HCT116 (cell line): Measurements from ENCODE around the gene CYB5R2. TPM values are rescaled to one million over a fixed set of nuclear protein-coding genes. Genes with fewer than 3 reads are reported as not detected.

Experiments used
- ATAC-seq: fragments of 200-7000 bp; cut with Tn5 transposase; 2 replicates; pipeline ENCODE4 v1.9.1; 2020; ENCODE audit warnings: mild to moderate bottlenecking, moderate library complexity
- BruUV-seq: library from RNA; stranded (reverse); fragments of 400-500 nt; replicated peaks from 2 replicates; lab custom pipeline; 2021; lab: Mats Ljungman, UMichigan
- CTCF ChIA-PET: fragments of 300-600 bp; sonication (Branson Sonifier 250); formaldehyde crosslinking; loops from one replicate; lab custom pipeline; 2021; ENCODE audit warnings: antibody characterized with exemption; lab: Charles Lee
- POLR2A ChIA-PET: fragments of 300-600, 350-600 bp; sonication (Branson Sonifier 250); formaldehyde crosslinking; loops from one replicate; lab custom pipeline; 2021; ENCODE audit warnings: antibody characterized with exemption; lab: Charles Lee
- RAD21 ChIA-PET, 2 experiments: fragments of 300-600 bp; sonication (Branson Sonifier 250); formaldehyde crosslinking; loops; one replicate each; lab custom pipeline; 2023; ENCODE audit warnings: low total read pairs in 2 of 2; ENCODE audit not compliant: uncharacterized antibody in 2 of 2, unreplicated experiment in 2 of 2, low non-redundant PET in 1 of 2; lab: Charles Lee
- DNase-seq: peaks from one replicate; pipeline ENCODE4 v3.0.0-alpha.2; 2010; ENCODE audit warnings: low read depth, low spot score
- H2AFZ ChIP-seq: fragments of 200-600 bp; shearing (Covaris generic), sonication (generic); 2 replicates; pipeline ENCODE4 v1.6.1; 2017; ENCODE audit warnings: low read depth, mixed run types, mixed read lengths, antibody characterized with exemption, low read length; ENCODE audit not compliant: poor library complexity, severe bottlenecking
- H3K27ac ChIP-seq: 2 replicates; pipeline ENCODE4 v1.5.1; 2012; ENCODE audit warnings: low read depth, low read length
- H3K27me3 ChIP-seq: fragments of 200-600 bp; sonication (generic); 2 replicates; pipeline ENCODE4 v1.6.1; 2016; ENCODE audit warnings: mixed run types, low read length, mixed read lengths; ENCODE audit not compliant: insufficient read depth
- H3K36me3 ChIP-seq, 2 experiments: fragments of 200-500 bp in 1 of 2; fragments of 200-600 bp in 1 of 2; sonication (Bioruptor generic) in 1 of 2; sonication (generic) in 1 of 2; 2 replicates each; pipeline versions ENCODE4 v1.5.1 to v1.6.1; 2014 to 2016; ENCODE audit warnings: low read length in 2 of 2, inconsistent platforms in 1 of 2, mixed read lengths in 1 of 2, mixed run types in 1 of 2; ENCODE audit not compliant: insufficient read depth in 2 of 2, control insufficient read depth in 1 of 2
- H3K4me1 ChIP-seq, 2 experiments: fragments of 200-600 bp in 1 of 2; sonication (generic) in 1 of 2; 2 replicates each; pipeline versions ENCODE4 v1.5.1 to v1.6.1; 2012 to 2017; ENCODE audit warnings: low read length in 2 of 2, inconsistent platforms in 1 of 2, mild to moderate bottlenecking in 1 of 2, mixed read lengths in 1 of 2, mixed run types in 1 of 2, moderate library complexity in 1 of 2; ENCODE audit not compliant: insufficient read depth in 2 of 2, control insufficient read depth in 1 of 2
- H3K4me2 ChIP-seq: fragments of 200-600 bp; sonication (generic); 2 replicates; pipeline ENCODE4 v1.6.1; 2017; ENCODE audit warnings: mixed run types, low read length, mixed read lengths
- H3K4me3 ChIP-seq, 2 experiments: fragments of 200-600 bp in 1 of 2; sonication (generic) in 1 of 2; replicated peaks in 1 of 2; 2 replicates each; pipeline ENCODE4 v1.5.1; 2011 to 2016; ENCODE audit warnings: low read length in 2 of 2, control low read depth in 1 of 2, low read depth in 1 of 2, mild to moderate bottlenecking in 1 of 2, mixed read lengths in 1 of 2, mixed run types in 1 of 2
- H3K79me2 ChIP-seq: fragments of 200-600 bp; sonication (generic); 2 replicates; pipeline ENCODE4 v1.6.1; 2017; ENCODE audit warnings: mild to moderate bottlenecking, mixed run types, low read length, moderate library complexity, mixed read lengths; ENCODE audit not compliant: insufficient read depth
- H3K9ac ChIP-seq: fragments of 200-600 bp; sonication (generic); 2 replicates; pipeline ENCODE4 v1.6.1; 2016; ENCODE audit warnings: low read length, mixed read lengths
- H3K9me2 ChIP-seq: fragments of 200-600 bp; sonication (generic), shearing (Covaris generic); 2 replicates; pipeline ENCODE4 v1.6.1; 2017; ENCODE audit warnings: mixed run types, mild to moderate bottlenecking, moderate library complexity; ENCODE audit not compliant: insufficient read depth
- H3K9me3 ChIP-seq, 2 experiments: fragments of 200-500 bp in 1 of 2; fragments of 200-600 bp in 1 of 2; sonication (Bioruptor generic) in 1 of 2; sonication (generic) in 1 of 2; 2 replicates each; pipeline ENCODE4 v1.6.1; 2014 to 2017; ENCODE audit warnings: low read length in 2 of 2, mixed read lengths in 2 of 2, inconsistent platforms in 1 of 2, low read depth in 1 of 2, mild to moderate bottlenecking in 1 of 2, mixed run types in 1 of 2, moderate library complexity in 1 of 2; ENCODE audit not compliant: control insufficient read depth in 1 of 2, insufficient read depth in 1 of 2
- H4K20me1 ChIP-seq: fragments of 200-600 bp; sonication (generic), shearing (Covaris generic); 2 replicates; pipeline ENCODE4 v1.6.1; 2017; ENCODE audit warnings: mixed run types, mild to moderate bottlenecking, moderate library complexity; ENCODE audit not compliant: insufficient read depth
- CEBPB ChIP-seq: IDR thresholded peaks from 2 replicates; pipeline ENCODE4 v1.6.1; 2012; ENCODE audit warnings: low read depth
- ELF1 ChIP-seq: IDR thresholded peaks from 2 replicates; pipeline ENCODE4 v1.6.1; 2012; ENCODE audit warnings: low read depth, borderline replicate concordance
- EZH2phosphoT487 ChIP-seq: fragments of 200-600 bp; IDR thresholded peaks from 2 replicates; pipeline ENCODE4 v1.6.1; 2018; ENCODE audit warnings: antibody characterized with exemption, borderline replicate concordance
- FOSL1 ChIP-seq: IDR thresholded peaks from 2 replicates; pipeline ENCODE4 v1.6.1; 2012; ENCODE audit warnings: low read depth
- JUND ChIP-seq: IDR thresholded peaks from 2 replicates; pipeline ENCODE4 v1.6.1; 2012
- MAX ChIP-seq: IDR thresholded peaks from 2 replicates; pipeline ENCODE4 v1.6.1; 2012
- POLR2A ChIP-seq: IDR thresholded peaks from 2 replicates; pipeline ENCODE4 v1.7.0; 2011; ENCODE audit warnings: borderline replicate concordance; ENCODE audit not compliant: insufficient read depth, insufficient read length; ENCODE audit errors: extremely low read depth
- SIN3A ChIP-seq: IDR thresholded peaks from 2 replicates; pipeline ENCODE4 v1.6.1; 2012; ENCODE audit warnings: low read depth
- SRF ChIP-seq: IDR thresholded peaks from 2 replicates; pipeline ENCODE4 v1.6.1; 2012; ENCODE audit warnings: low read depth
- intact Hi-C: fragments of 100-400 bp; cut with micrococcal nuclease; formaldehyde crosslinking; loops from 2 replicates; pipeline ENCODE4 v1.10.0; 2022
- total RNA-seq: library from RNA; stranded (reverse); gene quantifications from one replicate; pipeline ENCODE4 v1.2.1, GENCODE V29; 2021; ENCODE audit not compliant: unreplicated experiment
- TF ChIP-seq, protein P1 (sequence below): IDR thresholded peaks from 2 replicates; pipeline ENCODE4 v1.6.1; 2012; ENCODE audit warnings: low read depth

CYB5R2 gene
- total RNA-seq, 1 experiment from 2014 or later: 14.4 TPM

DNA sequence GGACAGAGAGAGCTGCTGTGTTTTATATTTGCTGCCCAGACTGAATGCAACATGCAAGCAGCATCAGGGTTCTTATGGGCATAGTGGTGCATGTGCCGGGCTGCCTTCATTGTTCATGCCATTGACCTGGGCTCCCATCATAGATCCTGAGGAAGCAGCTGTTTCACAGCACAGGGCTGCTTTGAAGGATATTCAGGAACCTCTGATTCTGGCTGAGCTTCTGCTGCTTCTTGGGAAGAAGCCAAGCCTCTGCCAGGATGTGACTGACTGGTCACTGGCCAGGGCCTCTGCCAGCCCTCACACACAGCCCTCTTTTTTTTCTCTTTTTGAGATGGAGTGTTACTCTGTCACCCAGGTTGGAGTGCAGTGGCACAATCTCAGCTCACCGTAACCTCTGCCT, 43.3 kb downstream of the CYB5R2 start:
- RAD21 ChIA-PET: no interaction called here
- Histone ChIP-seq H3K4me2 (no peak overlapping the region), H3K9me3 (no peaks in the 10 kb centered on the region), H3K79me2 (no peaks in the 10 kb centered on the region), H3K27me3 (no peaks in the 10 kb centered on the region), H3K9ac (no peak overlapping the region), H3K27ac (no peak overlapping the region), H3K36me3 (no peaks in the 10 kb centered on the region), H2AFZ (no peak overlapping the region)
- CTCF ChIA-PET: no interaction called here
- ATAC-seq: no peak
- POLR2A ChIA-PET: no interaction called here
- BruUV-seq: no TSS peak
- intact Hi-C loops: no loop called here
- no peak for TF ChIP-seq ELF1
- no peak for TF ChIP-seq SIN3A
- TF ChIP-seq, all 23 proteins: peak for 0
- no peak overlapping the region for H3K4me3 ChIP-seq
- no peaks in the 10 kb centered on the region for H3K9me2 ChIP-seq
- no peaks in the 10 kb centered on the region for H3K4me1 ChIP-seq
- DNase-seq: no peak
- no peaks in the 10 kb centered on the region for H4K20me1 ChIP-seq

- POLR2A ChIA-PET: no interaction called here
- BruUV-seq: no TSS peak
- H3K9ac ChIP-seq: no peak overlapping the region
- no peak overlapping the region for H3K27ac ChIP-seq
- CTCF ChIA-PET: no interaction called here
- no peaks in the 10 kb centered on the region for H3K4me1 ChIP-seq
- no peaks in the 10 kb centered on the region for H3K27me3 ChIP-seq
- no peak for ATAC-seq
- no peaks in the 10 kb centered on the region for H4K20me1 ChIP-seq
- H3K4me3 ChIP-seq: no peak overlapping the region
- H3K9me2 ChIP-seq: no peaks in the 10 kb centered on the region
- RAD21 ChIA-PET: no interaction called here
- H3K4me2 ChIP-seq: no peak overlapping the region
- no peaks in the 10 kb centered on the region for H3K79me2 ChIP-seq
- H3K36me3 ChIP-seq: no peaks in the 10 kb centered on the region
- intact Hi-C loops: no loop called here
- H2AFZ ChIP-seq: no peak overlapping the region
- TF ChIP-seq EZH2phosphoT487: no peak
- no peak for TF ChIP-seq ELF1
- TF ChIP-seq CEBPB: no peak
- TF ChIP-seq JUND: no peak
- TF ChIP-seq FOSL1: no peak
- no peak for TF ChIP-seq POLR2A
- TF ChIP-seq MAX: no peak
- TF ChIP-seq, protein P1, sequence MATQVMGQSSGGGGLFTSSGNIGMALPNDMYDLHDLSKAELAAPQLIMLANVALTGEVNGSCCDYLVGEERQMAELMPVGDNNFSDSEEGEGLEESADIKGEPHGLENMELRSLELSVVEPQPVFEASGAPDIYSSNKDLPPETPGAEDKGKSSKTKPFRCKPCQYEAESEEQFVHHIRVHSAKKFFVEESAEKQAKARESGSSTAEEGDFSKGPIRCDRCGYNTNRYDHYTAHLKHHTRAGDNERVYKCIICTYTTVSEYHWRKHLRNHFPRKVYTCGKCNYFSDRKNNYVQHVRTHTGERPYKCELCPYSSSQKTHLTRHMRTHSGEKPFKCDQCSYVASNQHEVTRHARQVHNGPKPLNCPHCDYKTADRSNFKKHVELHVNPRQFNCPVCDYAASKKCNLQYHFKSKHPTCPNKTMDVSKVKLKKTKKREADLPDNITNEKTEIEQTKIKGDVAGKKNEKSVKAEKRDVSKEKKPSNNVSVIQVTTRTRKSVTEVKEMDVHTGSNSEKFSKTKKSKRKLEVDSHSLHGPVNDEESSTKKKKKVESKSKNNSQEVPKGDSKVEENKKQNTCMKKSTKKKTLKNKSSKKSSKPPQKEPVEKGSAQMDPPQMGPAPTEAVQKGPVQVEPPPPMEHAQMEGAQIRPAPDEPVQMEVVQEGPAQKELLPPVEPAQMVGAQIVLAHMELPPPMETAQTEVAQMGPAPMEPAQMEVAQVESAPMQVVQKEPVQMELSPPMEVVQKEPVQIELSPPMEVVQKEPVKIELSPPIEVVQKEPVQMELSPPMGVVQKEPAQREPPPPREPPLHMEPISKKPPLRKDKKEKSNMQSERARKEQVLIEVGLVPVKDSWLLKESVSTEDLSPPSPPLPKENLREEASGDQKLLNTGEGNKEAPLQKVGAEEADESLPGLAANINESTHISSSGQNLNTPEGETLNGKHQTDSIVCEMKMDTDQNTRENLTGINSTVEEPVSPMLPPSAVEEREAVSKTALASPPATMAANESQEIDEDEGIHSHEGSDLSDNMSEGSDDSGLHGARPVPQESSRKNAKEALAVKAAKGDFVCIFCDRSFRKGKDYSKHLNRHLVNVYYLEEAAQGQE: no peak
- no peak for TF ChIP-seq SRF
- TF ChIP-seq, all 23 proteins: peak for 0
- no peaks in the 10 kb centered on the region for H3K9me3 ChIP-seq
- DNase-seq: no peak
Observed at GRCh38 chr11:7628660-7629059, 44.6 kb downstream of the CYB5R2 start.
